Stimulated activated memory B cell treated with anti-CD40 and anti-IgM and Interleukin-4, amounts not matched to agents 10 μg/mL and 1 μg/mL and 100 μg/mL, for 72 hours (primary cell): ENCODE results near the gene NKAIN2.

ENCODE experiments used
- ATAC-seq: fragments of 150-1000 bp; cut with Tn5 transposase; 2 replicates; pipeline ENCODE4 v1.10.0; 2021
- H3K27ac Mint-ChIP-seq: one replicate; pipeline ENCODE4 v1.8.0; 2022; ENCODE audit warnings: mild to moderate bottlenecking, mixed read lengths
- H3K27me3 Mint-ChIP-seq: one replicate; pipeline ENCODE4 v1.8.0; 2022; ENCODE audit warnings: mixed read lengths
- H3K36me3 Mint-ChIP-seq: one replicate; pipeline ENCODE4 v1.8.0; 2022; ENCODE audit warnings: mixed read lengths
- H3K4me1 Mint-ChIP-seq: one replicate; pipeline ENCODE4 v1.8.0; 2022; ENCODE audit warnings: mixed read lengths
- H3K4me3 Mint-ChIP-seq: one replicate; pipeline ENCODE4 v1.8.0; 2022; ENCODE audit warnings: mild to moderate bottlenecking, moderate library complexity, mixed read lengths
- H3K9me3 Mint-ChIP-seq: one replicate; pipeline ENCODE4 v1.8.0; 2022; ENCODE audit warnings: mixed read lengths

Gene NKAIN2

DNA sequence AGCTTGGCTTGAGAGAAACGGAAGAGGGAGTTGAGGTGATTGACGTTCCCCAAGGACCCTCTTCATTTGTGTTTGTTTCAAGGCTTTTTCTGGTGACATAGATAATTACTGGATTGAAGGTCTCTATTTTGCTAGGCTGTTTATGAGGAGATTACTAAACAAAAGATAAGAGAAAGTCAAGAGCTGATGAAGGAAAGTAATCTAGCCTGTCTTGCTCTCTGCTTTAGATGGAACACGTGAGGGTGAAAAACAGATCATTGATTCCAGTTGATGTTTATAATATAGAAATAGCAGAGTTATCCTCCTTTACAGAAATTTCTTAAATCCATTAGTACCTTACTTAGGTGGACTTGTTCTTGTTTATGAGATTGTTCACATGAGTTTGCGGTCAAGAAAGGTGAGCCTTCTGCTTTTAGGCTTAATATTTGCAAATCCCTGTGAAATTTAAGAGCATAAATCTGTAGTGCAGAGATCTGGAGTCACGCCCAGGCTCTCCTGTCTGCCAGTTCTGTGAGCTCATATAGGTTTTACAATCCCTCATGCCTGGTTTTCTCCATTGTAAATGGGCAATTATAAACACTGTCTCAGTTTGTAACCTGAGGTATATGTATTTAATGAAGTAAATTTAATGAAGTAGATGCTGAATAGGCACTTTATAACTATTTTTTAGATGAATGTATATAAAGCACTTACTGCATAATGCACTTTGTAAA, 272.8 kb downstream of the NKAIN2 start:
- H3K27ac Mint-ChIP-seq: no peak overlapping the region
- no peaks in the 10 kb centered on the region for H3K4me1 Mint-ChIP-seq
- H3K4me3 Mint-ChIP-seq: no peak overlapping the region
- H3K9me3 Mint-ChIP-seq: peaks cover 2% of the 10 kb centered on the region
- ATAC-seq: no peak
- no peaks in the 10 kb centered on the region for H3K36me3 Mint-ChIP-seq
- H3K27me3 Mint-ChIP-seq: no peaks in the 10 kb centered on the region

DNA sequence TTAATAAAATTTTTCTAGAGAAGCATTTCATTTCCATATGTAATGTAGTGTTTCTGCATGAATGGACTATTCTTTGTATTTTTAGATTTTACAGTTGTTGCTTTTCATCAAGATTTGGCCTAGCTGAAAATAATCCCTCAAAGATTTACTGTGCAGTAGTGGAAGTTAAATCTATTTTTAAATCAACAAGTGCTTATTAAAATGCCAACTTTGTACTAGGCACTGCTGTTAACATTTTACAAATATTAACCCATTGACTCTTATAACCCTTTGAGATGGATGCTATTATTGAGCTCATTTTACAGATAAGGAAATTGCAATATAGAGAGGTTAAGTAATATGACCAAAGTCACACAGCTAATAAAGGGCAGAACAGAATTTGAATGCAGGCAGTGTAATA, 274.5 kb downstream of the NKAIN2 start:
- Mint-ChIP-seq H3K4me1 (no peaks in the 10 kb centered on the region), H3K9me3 (peaks cover 2% of the 10 kb centered on the region), H3K27ac (no peak overlapping the region), H3K36me3 (no peaks in the 10 kb centered on the region), H3K27me3 (no peaks in the 10 kb centered on the region), H3K4me3 (no peak overlapping the region)
- no peak for ATAC-seq

DNA sequence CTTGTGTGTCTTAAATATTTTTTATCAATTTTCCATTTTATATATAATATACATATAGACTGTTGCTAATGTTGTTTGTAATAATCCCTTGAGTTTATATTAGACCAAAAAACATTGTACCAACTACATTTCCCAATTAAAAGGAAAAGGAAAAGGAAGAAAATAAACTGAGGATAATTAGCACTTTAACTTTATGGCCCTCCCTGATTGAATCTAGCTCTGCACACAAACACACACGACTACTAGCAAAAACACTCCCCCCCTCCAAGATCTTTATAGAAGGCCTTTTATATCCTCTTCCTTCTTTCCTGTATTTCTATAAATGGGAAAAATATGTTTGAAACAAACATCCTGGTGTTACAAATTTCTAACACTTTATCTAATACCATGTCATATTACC, 276.8 kb downstream of the NKAIN2 start:
- Mint-ChIP-seq H3K4me3 (no peak overlapping the region), H3K4me1 (no peaks in the 10 kb centered on the region), H3K9me3 (no peaks in the 10 kb centered on the region), H3K27me3 (no peaks in the 10 kb centered on the region), H3K36me3 (no peaks in the 10 kb centered on the region), H3K27ac (no peak overlapping the region)
- ATAC-seq: no peak

DNA sequence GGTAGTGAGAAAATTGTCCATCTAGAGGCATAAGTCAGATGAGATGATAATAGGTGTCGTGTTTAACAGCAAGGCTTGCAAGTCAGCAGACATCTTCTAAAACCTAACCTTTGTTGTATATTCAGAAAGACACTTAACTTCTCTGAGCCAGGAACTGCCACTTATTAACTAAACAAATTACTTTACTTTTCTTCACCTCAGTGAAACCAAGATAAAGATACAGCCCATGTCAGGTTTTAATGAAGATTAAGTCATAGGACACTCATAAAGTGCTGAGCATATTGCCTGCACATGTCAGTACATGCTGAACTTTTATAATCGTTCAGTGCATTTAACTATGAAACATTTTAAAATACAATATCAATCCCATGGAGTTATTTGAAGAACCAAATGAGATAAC, 286.8 kb downstream of the NKAIN2 start:
- Mint-ChIP-seq H3K9me3 (no peaks in the 10 kb centered on the region), H3K36me3 (no peaks in the 10 kb centered on the region), H3K4me3 (no peak overlapping the region), H3K27ac (no peak overlapping the region), H3K27me3 (no peaks in the 10 kb centered on the region), H3K4me1 (no peaks in the 10 kb centered on the region)
- ATAC-seq: no peak

DNA sequence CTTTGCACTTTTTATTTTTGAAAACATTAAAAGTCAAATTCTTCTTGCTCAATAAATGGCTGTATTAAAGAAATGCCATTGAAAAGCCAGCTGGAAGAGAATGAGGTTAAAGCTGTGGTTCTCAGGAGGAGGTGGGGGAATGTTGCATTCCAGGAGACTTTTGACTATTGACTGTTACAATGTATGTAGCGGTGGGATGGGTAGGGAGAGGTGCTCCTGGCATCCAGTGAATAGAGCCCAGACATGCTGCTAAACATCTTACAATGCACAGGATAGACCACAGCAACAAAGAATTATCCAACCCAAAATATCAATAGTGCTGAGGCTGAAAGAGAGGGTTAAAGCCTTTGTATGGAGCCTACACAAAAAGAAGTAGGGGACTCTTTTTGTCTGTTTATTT, 295.9 kb downstream of the NKAIN2 start:
- no peaks in the 10 kb centered on the region for H3K27me3 Mint-ChIP-seq
- ATAC-seq: no peak
- H3K4me3 Mint-ChIP-seq: no peak overlapping the region
- H3K9me3 Mint-ChIP-seq: no peaks in the 10 kb centered on the region
- H3K27ac Mint-ChIP-seq: no peak overlapping the region
- no peaks in the 10 kb centered on the region for H3K36me3 Mint-ChIP-seq
- no peaks in the 10 kb centered on the region for H3K4me1 Mint-ChIP-seq

DNA sequence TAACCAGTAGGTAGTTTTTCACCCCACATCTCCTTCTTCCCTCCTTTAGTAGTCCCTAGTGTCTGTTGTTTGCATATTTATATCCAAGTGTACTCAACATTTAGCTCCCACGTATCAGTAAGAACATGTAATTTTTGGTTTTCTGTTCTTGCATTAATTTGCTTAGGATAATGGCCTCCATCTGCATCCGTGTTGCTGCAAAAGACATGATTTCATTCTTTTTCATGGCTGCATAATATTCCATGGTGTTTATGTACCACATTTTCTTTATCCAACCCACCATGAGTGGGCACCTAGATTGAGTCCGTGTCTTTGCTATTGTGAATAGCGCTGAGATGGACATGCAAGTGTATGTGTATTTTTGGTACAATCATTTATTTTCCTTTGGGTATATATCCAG, 306.8 kb downstream of the NKAIN2 start:
- H3K36me3 Mint-ChIP-seq: no peaks in the 10 kb centered on the region
- no peak overlapping the region for H3K27ac Mint-ChIP-seq

DNA sequence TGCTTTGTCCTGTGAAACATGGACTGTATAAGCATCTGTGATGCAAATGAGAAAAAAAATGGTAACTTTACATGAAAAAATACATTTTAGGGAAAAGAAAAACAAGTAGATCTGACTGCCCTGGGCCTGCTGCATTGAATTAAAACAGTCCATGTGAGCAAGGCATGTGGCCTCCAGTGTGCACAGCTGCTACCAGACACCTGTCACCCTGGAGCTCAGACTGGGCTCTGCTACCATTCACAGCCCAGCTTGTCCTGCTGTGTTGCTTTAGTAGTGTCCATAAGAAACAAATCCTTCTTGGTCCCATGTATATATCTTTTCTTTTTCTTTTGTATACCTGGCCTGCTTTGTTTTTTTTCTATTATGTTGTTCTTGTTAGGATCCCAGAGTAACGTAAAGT, 315.9 kb downstream of the NKAIN2 start:
- H3K4me3 Mint-ChIP-seq: no peak overlapping the region
- ATAC-seq: no peak
- H3K9me3 Mint-ChIP-seq: no peaks in the 10 kb centered on the region
- H3K36me3 Mint-ChIP-seq: no peaks in the 10 kb centered on the region
- no peaks in the 10 kb centered on the region for H3K4me1 Mint-ChIP-seq
- no peak overlapping the region for H3K27ac Mint-ChIP-seq
- H3K27me3 Mint-ChIP-seq: no peaks in the 10 kb centered on the region

More for the DNA sequence above, 306.8 kb downstream of the NKAIN2 start:
- Mint-ChIP-seq H3K4me1 (no peaks in the 10 kb centered on the region), H3K4me3 (no peak overlapping the region), H3K9me3 (peaks cover 18% of the 10 kb centered on the region), H3K27me3 (no peaks in the 10 kb centered on the region)
- no peak for ATAC-seq

DNA sequence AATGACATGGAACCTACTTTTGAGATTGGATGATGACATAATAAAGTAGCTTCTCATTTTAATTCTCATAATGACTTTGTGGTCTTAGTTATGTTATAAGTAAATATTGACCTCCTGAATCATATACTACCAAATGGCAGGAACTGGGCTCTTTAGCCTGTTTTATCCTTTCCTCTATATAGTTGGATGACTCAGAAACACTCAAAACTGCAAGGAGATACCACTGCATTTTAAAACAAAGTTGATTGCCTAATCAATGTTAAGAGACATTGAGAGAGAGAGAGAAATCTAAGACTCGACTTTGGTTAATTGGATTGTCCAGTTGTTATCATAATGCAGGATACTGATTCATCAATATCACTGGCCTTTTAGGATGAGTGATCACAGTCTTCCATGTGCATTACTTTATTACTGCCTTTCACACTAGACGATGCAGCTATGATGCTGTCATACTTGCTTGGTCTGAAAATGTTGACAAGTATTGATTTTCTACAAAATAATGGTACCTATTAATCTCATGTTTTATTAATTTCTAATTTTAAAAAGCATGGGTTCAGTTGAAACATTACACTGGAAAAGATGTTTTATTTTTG, 320.0 kb downstream of the NKAIN2 start:
- H3K9me3 Mint-ChIP-seq: peaks cover 7% of the 10 kb centered on the region
- H3K4me1 Mint-ChIP-seq: no peaks in the 10 kb centered on the region
- H3K36me3 Mint-ChIP-seq: no peaks in the 10 kb centered on the region
- no peak overlapping the region for H3K4me3 Mint-ChIP-seq
- H3K27ac Mint-ChIP-seq: no peak overlapping the region
- no peak for ATAC-seq
- no peaks in the 10 kb centered on the region for H3K27me3 Mint-ChIP-seq

DNA sequence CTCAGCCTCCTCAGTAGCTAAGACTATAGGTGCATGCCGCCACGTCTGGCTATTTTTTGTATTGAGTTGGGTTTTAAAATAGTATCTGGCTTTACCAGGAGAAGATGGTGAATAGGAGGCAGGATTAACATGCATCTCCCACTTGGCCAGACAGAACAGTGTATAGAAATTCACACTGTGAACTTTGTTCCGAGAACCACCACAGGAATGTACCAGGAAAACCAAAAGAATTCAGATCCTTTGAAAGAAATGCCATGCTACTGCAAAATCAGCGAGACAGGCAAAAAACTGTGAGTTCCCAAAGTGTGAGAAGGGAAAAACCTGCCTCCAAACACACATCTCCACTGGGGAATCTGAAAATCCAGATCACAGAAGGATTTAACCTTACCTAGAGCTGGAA, 327.6 kb downstream of the NKAIN2 start:
- Mint-ChIP-seq H3K36me3 (no peaks in the 10 kb centered on the region), H3K27ac (no peak overlapping the region), H3K27me3 (no peaks in the 10 kb centered on the region), H3K4me1 (no peaks in the 10 kb centered on the region), H3K4me3 (no peak overlapping the region), H3K9me3 (peaks cover 5% of the 10 kb centered on the region)
- ATAC-seq: no peak

DNA sequence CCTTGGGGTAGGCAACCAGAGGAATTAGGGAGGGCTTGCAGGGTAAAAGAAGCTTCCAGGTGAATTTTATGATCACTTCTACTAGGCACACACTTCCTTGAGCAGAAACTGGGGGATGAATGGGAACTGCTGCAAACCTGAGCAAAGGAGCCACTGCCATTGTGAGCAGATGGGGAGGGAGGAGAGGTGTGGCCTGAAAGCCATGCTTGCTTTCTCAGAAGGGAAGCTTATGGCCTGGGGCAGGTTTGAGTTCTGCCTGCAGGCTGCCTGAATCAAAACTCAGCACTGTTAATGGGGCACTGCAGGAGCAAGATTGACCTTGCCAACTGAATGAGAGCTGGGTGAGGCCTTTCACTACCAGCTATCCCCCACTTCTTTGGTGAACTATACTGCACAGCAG, 328.1 kb downstream of the NKAIN2 start:
- H3K27me3 Mint-ChIP-seq: no peaks in the 10 kb centered on the region
- no peak overlapping the region for H3K27ac Mint-ChIP-seq
- H3K4me1 Mint-ChIP-seq: no peaks in the 10 kb centered on the region
- no peak overlapping the region for H3K4me3 Mint-ChIP-seq
- H3K9me3 Mint-ChIP-seq: peaks cover 5% of the 10 kb centered on the region
- H3K36me3 Mint-ChIP-seq: no peaks in the 10 kb centered on the region
- no peak for ATAC-seq

DNA sequence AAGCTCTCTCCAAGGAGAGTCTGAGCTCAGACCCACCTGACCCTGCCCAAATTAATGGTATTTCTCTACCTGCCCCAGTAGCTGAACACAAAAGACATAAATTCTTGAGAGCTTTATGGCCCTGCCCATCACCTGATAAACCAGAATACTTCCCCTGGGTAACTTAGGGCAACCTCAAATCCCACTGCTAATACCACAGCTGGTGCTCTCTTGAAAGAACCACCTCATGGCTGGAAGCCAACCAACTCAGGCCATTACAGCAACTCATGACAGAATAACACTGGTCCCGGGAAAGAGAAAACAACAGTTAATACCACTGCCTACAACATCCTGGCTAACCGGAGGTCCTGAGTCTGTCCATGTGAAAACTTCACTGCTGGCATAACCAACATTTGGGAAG, 328.6 kb downstream of the NKAIN2 start:
- peaks cover 3% of the 10 kb centered on the region for H3K9me3 Mint-ChIP-seq
- H3K27me3 Mint-ChIP-seq: no peaks in the 10 kb centered on the region
- no peak overlapping the region for H3K27ac Mint-ChIP-seq

DNA sequence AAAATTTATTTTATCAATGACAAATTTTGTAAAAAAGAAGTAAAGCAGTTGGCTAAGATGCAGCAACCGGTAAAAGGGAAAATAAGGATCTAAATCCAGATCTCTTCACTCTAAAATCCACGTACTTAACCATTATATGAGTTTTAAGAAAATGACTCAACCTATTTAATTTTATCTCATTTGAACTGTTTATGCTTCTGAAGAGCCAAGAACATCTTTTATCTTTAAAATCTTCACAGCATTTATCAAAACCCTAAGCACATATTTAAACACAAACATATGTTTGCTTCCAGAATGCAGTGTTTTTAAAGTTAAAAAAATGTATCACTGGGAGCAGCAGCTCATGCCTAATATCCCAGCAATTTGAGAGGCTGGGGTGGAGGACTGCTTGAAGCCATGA, 339.2 kb downstream of the NKAIN2 start:
- Mint-ChIP-seq H3K9me3 (no peaks in the 10 kb centered on the region), H3K4me1 (no peaks in the 10 kb centered on the region), H3K4me3 (no peak overlapping the region), H3K27me3 (no peaks in the 10 kb centered on the region), H3K27ac (no peak overlapping the region), H3K36me3 (no peaks in the 10 kb centered on the region)
- ATAC-seq: no peak

More for the DNA sequence above, 328.6 kb downstream of the NKAIN2 start:
- Mint-ChIP-seq H3K4me1 (no peaks in the 10 kb centered on the region), H3K36me3 (no peaks in the 10 kb centered on the region), H3K4me3 (no peak overlapping the region)
- no peak for ATAC-seq

DNA sequence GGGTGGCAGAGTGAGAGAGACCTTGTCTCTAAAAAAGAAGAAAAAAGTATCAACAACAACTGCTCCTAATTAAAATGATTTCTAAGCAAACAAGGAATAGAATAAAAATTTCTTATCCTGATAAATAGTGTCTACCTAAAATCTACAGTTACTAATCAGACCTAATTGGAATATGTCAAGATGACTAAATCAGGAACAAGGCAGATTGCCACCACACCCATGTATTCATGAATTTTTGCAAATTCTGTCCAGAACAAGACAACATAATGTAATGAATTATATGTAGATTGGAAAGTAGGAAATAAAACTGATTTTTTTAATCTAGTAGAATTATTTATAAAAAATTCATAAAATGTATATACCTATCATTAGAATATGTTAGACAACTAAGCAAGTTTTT, 339.8 kb downstream of the NKAIN2 start:
- Mint-ChIP-seq H3K4me1 (no peaks in the 10 kb centered on the region), H3K4me3 (no peak overlapping the region), H3K9me3 (no peaks in the 10 kb centered on the region), H3K27ac (no peak overlapping the region), H3K27me3 (no peaks in the 10 kb centered on the region), H3K36me3 (no peaks in the 10 kb centered on the region)
- no peak for ATAC-seq

DNA sequence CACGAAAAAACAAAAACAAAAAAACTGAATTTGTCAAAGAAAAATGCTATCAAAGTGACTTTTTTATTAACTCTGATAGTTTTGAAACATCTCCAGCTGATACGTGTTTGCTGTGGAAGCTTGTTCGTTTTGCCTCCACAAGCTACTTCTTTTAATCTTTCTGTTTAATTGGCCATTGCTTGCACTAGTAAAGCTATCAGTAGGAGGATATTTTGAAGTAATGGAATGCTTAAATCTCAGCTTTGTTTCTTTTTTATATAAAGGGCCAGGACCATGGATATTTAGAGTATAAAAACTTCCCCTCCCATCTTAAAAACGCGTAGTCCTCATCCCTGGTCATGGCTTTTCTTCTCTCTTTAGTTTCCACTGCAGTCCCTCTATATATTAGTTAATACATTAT, 344.0 kb downstream of the NKAIN2 start:
- Mint-ChIP-seq H3K9me3 (no peaks in the 10 kb centered on the region), H3K36me3 (no peaks in the 10 kb centered on the region), H3K27ac (no peak overlapping the region), H3K27me3 (no peaks in the 10 kb centered on the region), H3K4me3 (no peak overlapping the region), H3K4me1 (no peaks in the 10 kb centered on the region)
- no peak for ATAC-seq

DNA sequence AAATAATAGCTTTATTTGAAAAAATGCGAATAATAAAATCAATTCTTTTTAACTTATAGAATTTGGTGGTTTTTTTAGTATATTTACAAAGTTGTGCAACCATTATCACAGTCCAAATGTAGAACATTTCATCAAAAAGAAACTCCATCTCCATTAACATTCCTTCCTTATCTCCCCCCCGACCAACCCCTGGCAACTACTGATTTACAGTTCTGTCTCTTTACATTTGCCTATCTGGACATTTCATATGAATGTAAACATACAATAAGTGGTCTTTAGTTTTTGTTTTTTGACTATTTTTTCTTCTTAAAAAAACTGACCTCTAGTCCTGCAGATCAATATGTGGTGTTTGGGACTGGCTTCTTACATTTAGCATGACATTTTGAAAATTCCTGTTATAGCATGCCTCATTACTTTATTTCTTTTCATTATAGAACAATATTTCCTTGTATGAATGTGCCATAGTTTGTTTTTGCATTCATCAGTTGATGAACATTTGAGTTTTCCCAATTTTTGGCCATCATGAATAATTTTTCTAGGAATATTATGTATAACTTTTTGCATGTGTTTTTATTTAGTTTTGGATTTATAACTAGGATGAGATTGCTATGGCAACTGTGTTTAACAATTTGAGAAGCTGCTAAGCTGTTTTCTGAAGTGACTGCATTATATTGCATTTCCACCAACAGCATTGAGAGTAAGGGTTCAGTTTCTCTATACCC, 344.7 kb downstream of the NKAIN2 start:
- no peaks in the 10 kb centered on the region for H3K27me3 Mint-ChIP-seq
- H3K9me3 Mint-ChIP-seq: peaks cover 3% of the 10 kb centered on the region
- no peak overlapping the region for H3K27ac Mint-ChIP-seq
- no peak overlapping the region for H3K4me3 Mint-ChIP-seq
- no peaks in the 10 kb centered on the region for H3K4me1 Mint-ChIP-seq
- no peak for ATAC-seq
- no peaks in the 10 kb centered on the region for H3K36me3 Mint-ChIP-seq

DNA sequence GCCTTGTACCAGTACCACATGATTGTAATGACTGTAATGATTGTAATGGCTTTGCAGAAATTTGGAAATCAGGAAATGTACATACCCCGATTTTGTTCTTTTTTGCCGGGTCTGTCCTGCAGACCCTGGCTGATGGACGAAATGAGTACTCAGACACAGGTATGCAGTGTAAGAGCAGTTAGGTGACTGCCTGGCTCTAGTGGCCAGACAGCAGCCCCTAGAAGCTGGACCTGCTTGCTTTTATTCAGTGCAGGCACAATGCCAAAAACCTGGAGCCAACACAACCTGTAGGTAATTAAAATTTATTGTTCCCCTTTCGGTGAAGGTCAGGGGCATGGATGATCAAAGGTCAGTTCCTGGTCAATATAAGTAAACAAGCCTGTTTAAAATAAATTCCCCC, 346.0 kb downstream of the NKAIN2 start:
- H3K27ac Mint-ChIP-seq: no peak overlapping the region
- no peaks in the 10 kb centered on the region for H3K27me3 Mint-ChIP-seq
- no peaks in the 10 kb centered on the region for H3K4me1 Mint-ChIP-seq
- no peak overlapping the region for H3K4me3 Mint-ChIP-seq
- H3K36me3 Mint-ChIP-seq: no peaks in the 10 kb centered on the region
- ATAC-seq: no peak
- peaks cover 3% of the 10 kb centered on the region for H3K9me3 Mint-ChIP-seq
